GM23338 (cell line): ENCODE data around the gene KCNT1.

ENCODE experiments used
- CREB1 ChIP-seq: fragments of 250-450 bp; sonication (Bioruptor Pico); IDR thresholded peaks from 2 replicates; pipeline ENCODE4 v1.5.0; 2020; ENCODE audit warnings: low read depth, mild to moderate bottlenecking, moderate library complexity
- CTCF ChIP-seq, 2 experiments: fragments of 200-600 bp in 1 of 2; sonication (generic) in 1 of 2; conservative IDR thresholded peaks; 2 replicates each; pipeline versions ENCODE4 v1.5.1 to v1.6.1; 2016 to 2017; ENCODE audit warnings: antibody characterized with exemption in 2 of 2, low read depth in 2 of 2, mild to moderate bottlenecking in 2 of 2, moderate library complexity in 1 of 2
- EZH2 ChIP-seq: fragments of 200-600 bp; sonication (generic); IDR thresholded peaks from one replicate; pipeline ENCODE4 v1.8.0; 2017; ENCODE audit warnings: antibody characterized with exemption, mild to moderate bottlenecking, low read depth; ENCODE audit not compliant: unreplicated experiment
- EZH2phosphoT487 ChIP-seq: fragments of 200-600 bp; sonication (generic); IDR thresholded peaks from one replicate; pipeline ENCODE4 v1.8.1; 2018; ENCODE audit warnings: antibody characterized with exemption; ENCODE audit not compliant: unreplicated experiment
- JUNB ChIP-seq: IDR thresholded peaks from one replicate; pipeline ENCODE4 v1.6.1; 2016; ENCODE audit warnings: antibody characterized with exemption; ENCODE audit not compliant: unreplicated experiment
- NANOG ChIP-seq: IDR thresholded peaks from 2 replicates; pipeline ENCODE4 v1.6.1; 2016; ENCODE audit warnings: antibody characterized with exemption, borderline replicate concordance
- POLR2AphosphoS5 ChIP-seq: IDR thresholded peaks from 2 replicates; pipeline ENCODE4 v1.6.1; 2016; ENCODE audit warnings: antibody characterized with exemption, low read depth
- STAT1 ChIP-seq: IDR thresholded peaks from one replicate; pipeline ENCODE4 v1.6.1; 2016; ENCODE audit warnings: antibody characterized with exemption; ENCODE audit not compliant: unreplicated experiment
- ZNF462 ChIP-seq: fragments of 250-450 bp; sonication (Bioruptor Pico); IDR thresholded peaks from 2 replicates; pipeline ENCODE4 v1.5.0; 2020; ENCODE audit warnings: mild to moderate bottlenecking, moderate library complexity
- TF ChIP-seq, protein P1 (sequence below): IDR thresholded peaks from one replicate; pipeline ENCODE4 v1.6.1; 2018; ENCODE audit warnings: antibody characterized with exemption; ENCODE audit not compliant: unreplicated experiment

DNA sequence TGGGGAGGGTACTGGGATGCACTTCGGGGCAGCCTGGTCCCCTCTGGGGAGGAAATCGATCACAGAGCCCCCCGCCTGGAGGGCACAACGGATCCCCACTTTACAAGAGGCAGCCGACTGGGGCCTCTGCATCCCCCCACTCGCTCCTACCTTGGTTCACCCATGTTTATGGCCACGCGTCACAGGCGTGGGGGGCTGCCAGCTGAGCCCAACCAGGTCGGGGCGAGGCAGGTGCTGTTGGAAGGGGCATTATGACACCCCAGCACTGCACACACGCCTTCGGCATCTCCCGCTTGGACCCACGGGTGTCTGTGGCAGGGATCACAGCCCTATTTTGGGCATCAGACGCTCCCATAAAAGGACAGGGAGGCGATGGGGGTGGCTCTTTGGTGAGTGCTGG lies 17.3 kb upstream of the KCNT1 start:
- TF ChIP-seq CTCF (conservative IDR thresholded peaks at IDR 0.05; ENCODE audit: low read depth in 2 of 2): no peak
- TF ChIP-seq EZH2phosphoT487: no peak
- no peak for TF ChIP-seq NANOG
- TF ChIP-seq, protein P1, sequence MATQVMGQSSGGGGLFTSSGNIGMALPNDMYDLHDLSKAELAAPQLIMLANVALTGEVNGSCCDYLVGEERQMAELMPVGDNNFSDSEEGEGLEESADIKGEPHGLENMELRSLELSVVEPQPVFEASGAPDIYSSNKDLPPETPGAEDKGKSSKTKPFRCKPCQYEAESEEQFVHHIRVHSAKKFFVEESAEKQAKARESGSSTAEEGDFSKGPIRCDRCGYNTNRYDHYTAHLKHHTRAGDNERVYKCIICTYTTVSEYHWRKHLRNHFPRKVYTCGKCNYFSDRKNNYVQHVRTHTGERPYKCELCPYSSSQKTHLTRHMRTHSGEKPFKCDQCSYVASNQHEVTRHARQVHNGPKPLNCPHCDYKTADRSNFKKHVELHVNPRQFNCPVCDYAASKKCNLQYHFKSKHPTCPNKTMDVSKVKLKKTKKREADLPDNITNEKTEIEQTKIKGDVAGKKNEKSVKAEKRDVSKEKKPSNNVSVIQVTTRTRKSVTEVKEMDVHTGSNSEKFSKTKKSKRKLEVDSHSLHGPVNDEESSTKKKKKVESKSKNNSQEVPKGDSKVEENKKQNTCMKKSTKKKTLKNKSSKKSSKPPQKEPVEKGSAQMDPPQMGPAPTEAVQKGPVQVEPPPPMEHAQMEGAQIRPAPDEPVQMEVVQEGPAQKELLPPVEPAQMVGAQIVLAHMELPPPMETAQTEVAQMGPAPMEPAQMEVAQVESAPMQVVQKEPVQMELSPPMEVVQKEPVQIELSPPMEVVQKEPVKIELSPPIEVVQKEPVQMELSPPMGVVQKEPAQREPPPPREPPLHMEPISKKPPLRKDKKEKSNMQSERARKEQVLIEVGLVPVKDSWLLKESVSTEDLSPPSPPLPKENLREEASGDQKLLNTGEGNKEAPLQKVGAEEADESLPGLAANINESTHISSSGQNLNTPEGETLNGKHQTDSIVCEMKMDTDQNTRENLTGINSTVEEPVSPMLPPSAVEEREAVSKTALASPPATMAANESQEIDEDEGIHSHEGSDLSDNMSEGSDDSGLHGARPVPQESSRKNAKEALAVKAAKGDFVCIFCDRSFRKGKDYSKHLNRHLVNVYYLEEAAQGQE: no peak
- TF ChIP-seq POLR2AphosphoS5: no peak
- no peak for TF ChIP-seq EZH2
- TF ChIP-seq JUNB: no peak
- no peak for TF ChIP-seq ZNF462 (CRISPR knock-in tag)
- no peak for TF ChIP-seq CREB1
- TF ChIP-seq STAT1: no peak
